ENCODE results near the gene SLC16A8.

DNA sequence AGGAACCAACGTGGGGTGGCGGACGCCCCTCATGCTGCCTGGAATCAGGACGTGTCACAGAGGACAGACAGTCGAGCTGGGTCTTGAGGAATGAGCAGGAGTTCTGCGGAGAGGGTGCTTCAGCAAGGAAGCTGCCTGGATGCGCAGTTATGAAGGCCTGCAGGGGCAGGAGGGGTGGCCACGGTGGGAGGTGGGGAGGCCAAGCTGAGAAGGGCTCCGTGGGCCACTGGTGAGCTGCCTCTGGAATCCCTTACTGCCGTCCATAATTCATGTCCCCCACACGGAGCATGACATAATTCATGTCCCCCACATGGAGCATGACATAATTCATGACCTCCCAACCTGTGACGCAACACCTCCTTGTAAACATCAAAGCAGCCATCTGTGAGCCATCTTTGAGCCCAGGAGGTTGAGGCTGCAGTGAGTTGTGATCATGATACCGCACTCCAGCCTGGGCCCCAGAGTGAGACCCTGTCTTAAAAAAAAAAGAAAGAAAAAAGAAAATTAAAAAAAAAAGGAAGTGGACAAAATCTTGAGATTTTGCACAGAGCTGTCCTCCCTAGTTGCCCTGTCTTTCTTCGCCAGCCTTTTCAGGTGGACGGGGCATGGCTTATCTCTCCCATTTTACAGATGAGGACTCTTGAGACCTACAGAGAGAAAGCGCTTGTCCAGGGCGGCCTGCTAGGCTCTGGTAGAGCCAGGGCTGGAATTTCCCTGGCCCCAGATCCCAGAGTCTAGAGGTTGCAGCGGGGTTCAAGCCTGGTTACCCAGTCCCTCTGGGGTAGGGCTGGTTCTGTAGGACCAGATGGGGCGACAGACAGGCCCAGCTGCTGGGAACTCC is 51.1 kb downstream of the SLC16A8 start:
- no peak for TF ChIP-seq YY1 (IDR thresholded peaks at IDR 0.05; ENCODE audit: insufficient read depth, insufficient read length)
- TF ChIP-seq ZNF274 (IDR thresholded peaks at IDR 0.05; ENCODE audit: low read depth, low read length): no peak
- no peak for TF ChIP-seq SUZ12 (IDR thresholded peaks at IDR 0.05; ENCODE audit: extremely low read depth, insufficient read depth, insufficient read length)
